Measurements from ENCODE around the gene GLS.
"Not testable (repeated sequence)": the region's sequence is repeated elsewhere in the genome, so short reads cannot be mapped to it uniquely, and the experiment has no call there.

GLS gene

DNA sequence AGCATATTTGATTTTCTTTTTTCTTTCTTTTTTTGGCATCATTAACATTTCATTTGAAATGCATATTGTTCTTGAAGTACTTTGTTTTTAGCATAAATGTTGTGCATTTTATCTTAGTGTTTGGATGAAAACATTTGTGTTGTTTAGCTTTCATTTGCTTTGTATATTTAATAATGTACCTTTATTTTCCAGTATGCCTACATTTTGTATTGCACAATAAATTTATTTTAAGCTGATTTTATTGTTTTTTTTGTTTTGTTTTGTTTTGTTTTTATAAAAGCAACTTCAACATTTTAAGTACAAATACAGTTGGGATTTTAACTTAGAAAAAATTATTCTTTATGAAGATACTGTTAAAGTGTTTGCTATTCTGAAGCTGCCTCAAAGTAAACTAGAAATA lies 54.4 kb downstream of the GLS start:
- DNase-seq, result no peak

GRCh38 chr2:190938771-190939335 lies 58.2 kb downstream of the GLS start:
- no peak for DNase-seq

GRCh38 chr2:190940454-190940853 lies 59.8 kb downstream of the GLS start:
- DNase-seq, result no peak

DNA sequence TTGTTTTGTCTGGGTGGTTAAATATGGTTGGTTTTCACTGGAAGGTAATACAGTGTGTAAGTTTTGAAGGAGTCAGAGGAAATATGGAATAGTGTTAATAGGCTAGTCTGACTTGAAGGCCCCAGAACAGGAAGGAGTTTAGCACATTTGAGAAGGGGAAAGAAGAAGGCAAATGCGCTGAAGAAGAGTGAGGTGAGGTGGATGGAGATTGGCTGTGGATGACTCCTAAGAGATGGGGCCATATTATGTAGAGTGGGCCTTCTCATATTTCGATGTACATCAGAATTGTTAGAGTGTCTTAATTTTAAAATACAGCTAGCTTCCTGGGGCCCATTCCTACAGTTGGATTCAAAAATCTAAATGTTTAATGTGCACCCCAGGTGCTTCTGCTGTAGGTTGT lies 61.0 kb downstream of the GLS start:
- no peak for DNase-seq

GRCh38 chr2:190942697-190943096 lies 62.1 kb downstream of the GLS start:
- DNase-seq, result no peak

DNA sequence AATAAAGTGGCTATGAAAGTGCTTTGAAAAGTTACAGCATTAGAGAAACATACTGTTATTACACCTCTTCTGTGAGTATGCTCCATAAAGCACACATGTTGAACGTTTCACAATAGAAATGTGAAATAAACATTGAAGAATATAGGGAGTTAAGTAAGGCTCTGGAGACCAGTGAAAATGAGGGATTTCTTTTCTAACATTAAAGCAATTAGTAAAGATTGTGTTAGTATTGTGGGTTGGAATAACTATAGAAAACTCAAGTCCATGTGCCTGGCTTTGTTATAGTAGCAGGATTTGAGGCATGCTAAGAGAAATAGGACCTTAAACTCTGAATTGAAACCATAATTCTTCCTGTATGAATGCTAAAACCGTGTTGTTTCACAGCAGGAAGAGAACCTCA lies 63.1 kb downstream of the GLS start:
- DNase-seq, result no peak

GRCh38 chr2:190947141-190947540 lies 66.5 kb downstream of the GLS start:
- no peak for DNase-seq

GRCh38 chr2:190947711-190948251 lies 67.2 kb downstream of the GLS start:
- no peak for DNase-seq

DNA sequence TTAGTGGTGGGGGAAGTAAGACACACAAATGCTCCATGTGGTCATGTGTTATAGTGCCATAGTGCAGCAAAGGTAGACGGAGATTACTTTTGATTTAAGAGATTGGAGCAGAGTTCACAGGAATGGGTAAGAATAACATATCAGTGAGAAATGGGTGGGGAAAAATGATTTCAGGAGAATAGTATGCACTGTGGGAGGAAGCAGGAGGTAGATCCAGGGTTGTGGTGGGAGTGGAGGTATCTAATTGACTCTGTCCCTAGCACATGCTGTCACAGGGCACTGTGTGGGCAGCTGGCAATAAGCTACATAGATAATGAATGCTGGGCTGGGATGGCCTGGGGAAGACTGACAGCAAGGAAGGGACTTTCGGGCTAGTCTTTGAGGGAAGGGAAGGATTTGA lies 68.0 kb downstream of the GLS start:
- DNase-seq, result no peak

DNA sequence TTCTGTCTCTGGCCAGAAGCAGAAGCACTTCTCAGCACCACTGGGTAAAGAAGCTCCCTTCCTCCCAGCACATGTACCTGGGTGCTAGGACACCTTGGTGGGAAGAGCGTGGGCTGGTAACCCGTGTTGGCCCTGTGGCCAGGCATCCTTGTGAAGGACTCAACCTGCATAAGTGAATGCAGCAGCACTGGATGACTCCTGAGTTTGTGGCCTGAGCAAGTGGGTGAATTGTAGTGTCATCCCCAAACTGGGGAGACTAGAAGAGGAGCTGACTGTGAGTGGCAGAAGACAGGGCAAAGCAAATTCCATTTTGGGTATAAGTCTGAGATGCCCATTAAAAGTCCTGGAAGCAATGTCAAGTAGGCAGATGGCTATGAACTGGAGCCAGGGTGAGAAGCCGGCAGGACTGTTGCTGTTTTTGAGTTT lies 70.0 kb downstream of the GLS start:
- DNase-seq, result no peak

DNA sequence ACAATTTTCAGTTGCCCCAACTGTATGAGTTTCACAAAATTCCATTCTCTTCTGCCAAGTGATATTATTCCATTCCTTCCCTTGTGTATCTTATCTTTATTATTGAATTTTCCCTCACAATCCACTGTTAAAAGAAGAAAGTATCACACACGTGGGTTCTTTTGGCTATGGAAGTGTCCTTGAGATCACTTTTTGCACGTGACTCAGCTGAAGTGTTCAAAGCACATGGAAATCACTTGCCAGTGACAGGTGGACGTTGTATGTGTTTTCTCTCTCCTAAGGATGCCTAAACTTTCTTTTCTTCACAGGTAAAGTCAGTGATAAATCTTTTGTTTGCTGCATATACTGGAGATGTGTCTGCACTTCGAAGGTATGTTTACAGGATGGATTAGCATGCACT lies 72.6 kb downstream of the GLS start:
- no peak for DNase-seq

GRCh38 chr2:190959911-190960788 lies 79.5 kb downstream of the GLS start:
- DNase-seq, result no peak

- DNase-seq, result not testable (repeated sequence)
Measured at GRCh38 chr2:190961117-190961516, 80.5 kb downstream of the GLS start.

DNA sequence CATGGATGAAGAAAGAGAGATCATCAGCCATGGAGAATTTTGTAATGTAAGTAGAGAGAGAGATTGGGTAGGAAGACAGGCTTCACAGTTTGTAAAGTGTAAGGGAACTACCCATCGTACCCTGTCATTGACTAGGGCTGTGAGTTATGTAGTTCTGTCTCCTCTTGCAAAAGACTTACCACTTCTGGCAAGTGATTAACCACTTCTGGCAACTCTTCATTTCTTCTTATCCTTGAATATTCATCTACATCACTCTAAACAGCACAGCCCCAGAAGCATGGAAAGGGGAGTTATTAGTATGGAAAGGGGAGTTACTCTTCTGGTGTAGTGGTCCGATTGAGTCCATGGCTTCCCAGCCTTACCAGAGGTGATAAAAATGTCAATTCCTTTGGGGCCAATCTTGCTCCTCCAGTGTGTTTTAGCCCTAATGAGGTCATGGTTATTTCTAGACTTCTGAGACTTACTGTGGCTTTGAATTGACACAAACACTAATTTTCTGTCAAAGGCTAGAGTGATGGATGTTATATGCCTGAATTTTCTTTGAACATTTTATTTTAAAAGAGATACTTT lies 81.4 kb downstream of the GLS start:
- no peak for DNase-seq

- DNase-seq, result no peak
Measured at GRCh38 chr2:190963088-190963487, 82.5 kb downstream of the GLS start.

GRCh38 chr2:190964170-190964795 lies 83.7 kb downstream of the GLS start:
- no peak for DNase-seq

GRCh38 chr2:190965580-190966222 lies 85.1 kb downstream of the GLS start:
- no peak for DNase-seq

DNA sequence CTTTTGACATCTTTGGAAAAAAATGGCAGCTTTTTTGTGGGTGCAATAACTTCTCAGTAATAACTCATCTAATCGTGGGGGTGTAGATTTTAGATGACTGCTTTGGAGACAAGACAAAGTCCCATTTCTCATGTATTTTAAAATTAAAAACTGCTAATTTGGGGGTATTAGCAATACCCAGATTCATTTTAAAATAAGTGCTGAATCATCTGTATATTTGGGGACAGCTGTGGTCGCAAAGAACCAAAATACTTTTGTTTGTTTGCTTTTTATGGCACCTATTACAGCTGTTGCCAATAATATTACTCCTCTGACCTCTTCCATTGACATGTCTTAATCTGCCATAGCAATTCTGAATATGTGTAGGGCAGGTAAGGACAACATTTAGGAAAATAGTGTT lies 87.9 kb downstream of the GLS start:
- DNase-seq, result no peak

DNA sequence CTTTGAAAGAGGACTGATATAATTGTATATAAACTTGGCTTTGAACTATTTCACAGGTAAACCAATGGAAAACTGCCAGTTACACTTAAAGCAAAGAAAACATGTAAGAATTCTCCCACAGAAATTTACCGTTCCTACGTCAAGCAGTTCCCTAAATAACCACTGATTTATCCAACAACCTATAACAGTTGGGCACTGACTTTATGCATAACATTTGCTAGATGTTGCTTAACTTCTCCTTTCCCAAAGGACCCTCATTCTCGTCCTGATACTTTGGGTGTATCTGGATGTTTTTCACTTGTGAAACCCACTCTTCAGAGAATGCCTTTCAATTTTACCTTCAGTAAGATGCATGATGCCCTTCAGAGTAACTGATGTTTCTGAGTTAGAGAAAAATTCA lies 89.5 kb downstream of the GLS start:
- DNase-seq, result no peak

DNA sequence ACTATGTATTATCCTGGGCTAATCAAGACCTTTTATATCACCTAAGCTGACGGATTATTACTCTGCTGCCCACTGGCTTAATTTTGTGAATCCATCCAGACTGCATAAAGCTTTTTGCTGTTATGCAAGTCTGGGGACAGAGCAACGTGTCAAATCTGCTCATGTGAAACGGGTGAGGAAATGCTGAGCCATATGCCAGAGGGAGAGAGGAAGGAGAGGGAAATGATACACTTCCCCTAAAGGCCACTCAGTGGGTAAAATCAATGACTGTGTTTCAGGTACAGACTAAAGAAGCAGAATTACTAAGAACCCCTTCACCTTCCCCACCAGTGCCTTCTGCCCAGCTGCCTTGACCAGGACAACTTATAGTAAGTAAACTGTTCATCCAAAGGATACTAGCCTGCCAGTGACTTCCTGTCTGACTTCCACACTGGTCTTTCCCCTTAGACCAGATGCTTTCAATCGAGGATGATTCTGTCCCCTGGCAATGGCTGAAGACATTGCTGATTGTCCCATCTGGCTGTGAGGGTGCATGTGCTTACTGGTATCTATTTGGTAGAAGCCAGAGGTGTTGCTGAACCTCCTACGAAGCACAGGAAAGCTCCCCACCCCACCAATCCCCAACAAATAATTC lies 90.4 kb downstream of the GLS start:
- no peak for DNase-seq

- DNase-seq, result no peak
Measured at GRCh38 chr2:190972213-190972612, 91.6 kb downstream of the GLS start.

DNA sequence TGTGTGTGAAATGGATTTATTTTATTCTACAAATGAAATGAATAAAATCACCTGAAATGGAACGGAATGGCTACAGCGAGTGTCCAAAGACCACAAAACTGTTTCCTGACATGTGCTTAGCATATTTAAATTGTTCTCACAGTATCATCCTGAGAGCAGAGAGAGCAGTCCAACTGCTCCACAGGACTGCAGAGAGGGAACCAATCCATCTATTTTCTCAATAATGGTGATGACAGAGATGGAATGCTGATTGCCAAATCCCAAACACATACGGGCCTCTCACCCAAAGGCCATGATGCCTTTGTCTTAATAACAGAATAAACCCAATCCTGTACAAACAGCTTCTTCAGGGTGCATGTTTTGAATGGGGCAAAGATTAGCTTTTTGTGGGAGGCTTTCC lies 92.2 kb downstream of the GLS start:
- no peak for DNase-seq

GRCh38 chr2:190973262-190973661 lies 92.6 kb downstream of the GLS start:
- no peak for DNase-seq

Measured in NCI-H2081 treated with DMSO at 0.1 percent for 48 hours (cell line).